Activated CD4-positive, alpha-beta memory T cell treated with anti-CD3 and anti-CD28 coated beads, Interleukin-2, amount 10 ng/mL, durations not matched to agents 7 days and 5 days (primary cell): ENCODE results near the gene CRBN. TPM values are rescaled to one million over a fixed set of nuclear protein-coding genes. Genes with fewer than 3 reads are reported as not detected.
A peak's percentile ranks its signal among the peaks of the same experiment; 100 is the strongest.

Experiments used
- CTCF ChIA-PET: fragments of 350-600 bp; sonication (Branson Sonifier 250); formaldehyde crosslinking; loops from one replicate; lab custom pipeline; 2021; ENCODE audit warnings: antibody characterized with exemption, inconsistent platforms; lab: Charles Lee
- POLR2A ChIA-PET: fragments of 350-600 bp; sonication (Branson Sonifier 250); formaldehyde crosslinking; loops from one replicate; lab custom pipeline; 2021; ENCODE audit warnings: antibody characterized with exemption; lab: Charles Lee
- DNase-seq: peaks from one replicate; pipeline ENCODE4 v3.0.0-alpha.2; 2020
- H3K27ac Mint-ChIP-seq: one replicate; pipeline ENCODE4 v1.8.0; 2021; ENCODE audit warnings: mild to moderate bottlenecking, mixed read lengths
- H3K27me3 Mint-ChIP-seq: one replicate; pipeline ENCODE4 v1.8.0; 2021; ENCODE audit warnings: mixed read lengths
- H3K36me3 Mint-ChIP-seq: one replicate; pipeline ENCODE4 v1.8.0; 2021; ENCODE audit warnings: low read depth, mixed read lengths
- H3K4me1 Mint-ChIP-seq: one replicate; pipeline ENCODE4 v1.8.0; 2021; ENCODE audit warnings: mixed read lengths
- H3K4me3 Mint-ChIP-seq: one replicate; pipeline ENCODE4 v1.8.0; 2021; ENCODE audit warnings: mild to moderate bottlenecking, mixed read lengths
- H3K9me3 Mint-ChIP-seq: one replicate; pipeline ENCODE4 v1.8.0; 2021; ENCODE audit warnings: mixed read lengths
- total RNA-seq, 2 experiments: library from RNA; stranded (reverse); gene quantifications; one replicate each; pipeline ENCODE4 v1.2.3, GENCODE V29; 2021

CRBN gene
- total RNA-seq, 2 experiments from 2014 or later, result 62.8 to 74.4 TPM

DNA sequence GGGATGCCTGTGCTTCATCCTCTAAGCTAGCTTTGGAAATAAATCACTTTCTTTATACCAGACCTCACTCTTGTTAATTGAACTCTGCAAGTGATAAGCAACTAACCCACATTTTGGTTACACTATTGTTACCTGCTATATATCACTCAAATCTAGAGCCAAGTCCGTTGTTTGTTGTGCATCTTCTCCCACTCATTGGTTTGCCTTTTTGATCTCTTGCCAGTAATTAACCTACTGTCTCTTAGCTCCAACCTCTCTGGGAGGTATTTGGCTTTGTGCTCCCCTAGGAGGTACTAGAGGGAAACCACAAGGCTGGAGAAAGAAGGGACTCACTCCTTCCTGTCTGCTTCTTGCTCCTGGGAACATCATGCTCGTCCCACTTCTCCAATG lies 12.8 kb upstream of the CRBN start:
- peak overlapping the region; percentile 60 for H3K27ac Mint-ChIP-seq
- peak overlapping the region; percentile 13 for H3K4me3 Mint-ChIP-seq
- H3K4me1 Mint-ChIP-seq, result peaks cover 28% of the 10 kb centered on the region
- ChIA-PET CTCF (interaction anchor here (0.8 to 2.5 kb wide), 4 partner anchors 8 to 21 kb away, joined by 3 to 17 read pairs (median 4); partner anchors contain the start of gene CRBN), POLR2A (interaction anchor here (1.2 to 1.5 kb wide), 4 partner anchors 13 to 1112 kb away, joined by 3 to 4 read pairs (median 3); partner anchors contain the start of gene CRBN)
- no peaks in the 10 kb centered on the region for H3K9me3 Mint-ChIP-seq
- no peaks in the 10 kb centered on the region for H3K27me3 Mint-ChIP-seq
- DNase-seq, result no peak
- H3K36me3 Mint-ChIP-seq, result no peaks in the 10 kb centered on the region

DNA sequence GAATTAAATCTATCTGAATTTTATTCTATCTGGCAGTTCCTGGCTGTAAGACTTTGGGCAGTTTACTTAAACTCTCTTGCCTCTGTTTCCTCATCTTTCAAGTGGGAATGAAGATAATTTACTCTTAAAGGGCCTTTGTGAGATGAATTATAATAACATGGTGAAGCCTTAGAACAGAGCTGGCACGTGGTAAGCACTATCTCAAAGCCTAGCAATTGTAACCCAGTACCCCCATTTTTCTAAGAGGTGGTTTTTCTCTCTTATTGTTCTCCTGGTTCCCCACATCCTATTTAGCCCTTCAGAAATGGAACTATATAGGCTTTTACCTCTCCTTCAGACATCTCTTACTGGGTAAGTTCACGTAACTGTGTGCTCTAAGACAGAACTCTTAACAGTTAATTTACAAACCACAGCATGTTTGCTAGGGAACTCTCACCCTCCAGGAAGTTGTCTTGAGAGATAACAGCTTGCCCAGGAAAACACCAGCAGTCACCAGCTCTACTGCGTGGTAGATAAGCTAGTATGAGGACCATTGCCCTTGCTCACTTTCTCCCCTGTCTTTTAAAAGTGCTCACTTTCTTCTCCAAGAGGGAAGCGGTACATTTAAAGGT lies 12.3 kb upstream of the CRBN start:
- ChIA-PET POLR2A (interaction anchor here (1.2 to 1.5 kb wide), 4 partner anchors 13 to 1112 kb away, joined by 3 to 4 read pairs (median 3); partner anchors contain the start of gene CRBN), CTCF (interaction anchor here (0.8 to 2.5 kb wide), 4 partner anchors 9 to 21 kb away, joined by 3 to 17 read pairs (median 4); partner anchors contain the start of gene CRBN)
- no peaks in the 10 kb centered on the region for H3K27me3 Mint-ChIP-seq
- peaks cover 28% of the 10 kb centered on the region for H3K4me1 Mint-ChIP-seq
- H3K27ac Mint-ChIP-seq, result peak overlapping the region; percentile 60
- H3K9me3 Mint-ChIP-seq, result no peaks in the 10 kb centered on the region
- peak overlapping the region; percentile 13 for H3K4me3 Mint-ChIP-seq
- no peaks in the 10 kb centered on the region for H3K36me3 Mint-ChIP-seq
- no peak for DNase-seq

DNA sequence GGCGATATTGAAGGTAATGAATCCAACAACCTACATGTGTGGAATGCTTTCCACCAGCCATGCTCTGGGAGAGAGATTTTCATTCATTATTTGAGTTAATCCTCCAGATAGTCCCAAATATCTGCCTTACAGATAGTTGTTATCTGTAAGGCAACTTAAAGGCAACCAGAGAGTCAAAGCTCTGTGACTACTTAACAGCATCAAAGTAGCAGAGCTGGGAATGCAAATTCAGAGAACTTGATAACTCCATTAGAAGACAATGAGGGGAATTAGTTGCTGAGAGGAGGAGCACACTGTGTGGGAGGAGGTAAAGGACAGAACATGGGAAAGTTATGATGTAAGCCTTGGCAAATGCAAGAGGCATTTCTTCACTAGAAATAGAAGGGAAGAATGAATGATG lies 10.5 kb upstream of the CRBN start:
- CTCF ChIA-PET, result no interaction called here
- Mint-ChIP-seq H3K9me3 (peaks cover 4% of the 10 kb centered on the region), H3K36me3 (no peaks in the 10 kb centered on the region), H3K27ac (no peak overlapping the region), H3K4me3 (no peak overlapping the region), H3K4me1 (peaks cover 26% of the 10 kb centered on the region), H3K27me3 (no peaks in the 10 kb centered on the region)
- POLR2A ChIA-PET, result interaction anchor here (1.4 kb wide), 1 partner anchor 11 kb away, joined by 3 read pairs; no protein-coding TSS in a partner anchor
- DNase-seq, result no peak

DNA sequence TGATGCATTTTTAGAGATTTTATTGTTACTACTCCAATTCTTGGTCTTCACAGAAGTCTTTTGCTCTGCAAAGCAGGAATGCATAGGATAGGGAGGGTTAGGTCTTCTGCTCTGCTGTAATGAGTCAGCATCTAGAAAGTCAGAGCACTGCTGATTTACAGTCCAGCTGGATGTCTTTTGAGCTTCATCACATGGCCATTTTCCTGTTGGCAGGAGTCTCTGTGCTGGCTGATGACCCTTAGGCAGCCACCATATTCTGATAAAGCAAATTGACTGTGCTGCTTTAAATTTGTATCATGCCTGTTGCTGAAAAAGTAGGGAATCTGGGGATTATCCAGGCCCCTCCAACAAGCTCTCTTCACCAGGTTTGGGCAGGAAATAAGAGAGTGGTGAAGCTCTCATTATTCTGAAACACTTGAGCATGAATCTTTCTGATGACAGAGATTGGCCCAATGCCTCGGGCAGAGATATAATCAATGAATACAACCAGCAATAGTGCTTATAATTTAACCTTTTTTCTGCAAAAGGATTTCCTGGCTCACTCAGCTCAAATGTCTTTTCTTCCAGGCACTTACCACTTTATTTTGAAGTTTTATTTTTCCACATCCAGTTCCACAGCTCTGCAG lies 9.7 kb upstream of the CRBN start:
- Mint-ChIP-seq H3K27ac (no peak overlapping the region), H3K36me3 (no peaks in the 10 kb centered on the region), H3K4me1 (peaks cover 26% of the 10 kb centered on the region), H3K9me3 (peaks cover 4% of the 10 kb centered on the region), H3K27me3 (peaks cover 2% of the 10 kb centered on the region), H3K4me3 (no peak overlapping the region)
- ChIA-PET CTCF (no interaction called here), POLR2A (interaction anchor here (0.7 to 1.0 kb wide), 2 partner anchors 10 to 12 kb away, joined by 3 read pairs; no protein-coding TSS in a partner anchor)
- no peak for DNase-seq

DNA sequence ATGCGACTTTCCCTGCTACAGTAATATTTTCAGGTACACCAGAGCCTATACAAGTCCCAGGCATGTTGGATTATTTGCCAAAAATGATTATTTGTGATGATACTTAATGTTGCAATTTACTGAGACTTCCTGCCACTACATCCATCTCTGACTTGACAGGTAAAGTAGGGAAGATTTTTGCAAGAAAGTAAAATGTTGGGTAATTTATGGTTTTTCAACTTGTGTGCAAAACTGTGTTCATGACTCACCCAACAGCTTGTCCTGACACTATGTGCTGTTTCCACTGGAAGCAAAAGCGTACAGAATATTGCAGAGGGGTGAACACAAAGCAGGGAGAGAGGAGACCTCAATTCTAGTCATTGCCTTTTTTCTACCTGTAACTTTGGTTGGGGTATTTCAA lies 5.4 kb upstream of the CRBN start:
- ChIA-PET CTCF (no interaction called here), POLR2A (no interaction called here)
- Mint-ChIP-seq H3K27ac (no peak overlapping the region), H3K4me1 (peaks cover 9% of the 10 kb centered on the region), H3K4me3 (no peak overlapping the region), H3K27me3 (peaks cover 9% of the 10 kb centered on the region), H3K9me3 (peaks cover 4% of the 10 kb centered on the region), H3K36me3 (no peaks in the 10 kb centered on the region)
- no peak for DNase-seq

DNA sequence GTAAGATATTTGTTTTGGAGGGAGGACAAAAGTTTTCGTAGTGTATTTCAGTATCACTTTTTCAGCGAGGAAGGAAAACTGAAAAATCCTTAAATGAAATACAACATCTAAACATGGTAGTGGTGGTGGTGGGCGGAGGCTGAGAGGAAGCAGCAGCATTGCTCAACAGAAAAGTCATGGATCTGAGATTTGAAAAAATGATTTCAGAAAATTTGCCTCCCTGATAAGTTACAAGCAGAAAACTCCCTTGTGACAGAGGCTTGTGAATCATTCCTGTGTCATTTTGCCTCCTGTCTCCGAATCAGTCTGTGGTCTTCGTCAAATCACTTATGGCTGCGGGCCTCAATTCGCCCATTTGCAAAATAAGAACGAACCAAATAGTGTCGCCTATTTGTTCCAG lies 965 bp upstream of the CRBN start:
- ChIA-PET CTCF (interaction anchor here (0.6 kb wide), 1 partner anchor 750 kb away, joined by 3 read pairs; no protein-coding TSS in a partner anchor), POLR2A (no interaction called here)
- Mint-ChIP-seq H3K4me3 (no peak overlapping the region), H3K9me3 (no peaks in the 10 kb centered on the region), H3K27ac (no peak overlapping the region), H3K4me1 (peaks cover 40% of the 10 kb centered on the region), H3K36me3 (peaks cover 22% of the 10 kb centered on the region), H3K27me3 (peaks cover 9% of the 10 kb centered on the region)
- no peak for DNase-seq

DNA sequence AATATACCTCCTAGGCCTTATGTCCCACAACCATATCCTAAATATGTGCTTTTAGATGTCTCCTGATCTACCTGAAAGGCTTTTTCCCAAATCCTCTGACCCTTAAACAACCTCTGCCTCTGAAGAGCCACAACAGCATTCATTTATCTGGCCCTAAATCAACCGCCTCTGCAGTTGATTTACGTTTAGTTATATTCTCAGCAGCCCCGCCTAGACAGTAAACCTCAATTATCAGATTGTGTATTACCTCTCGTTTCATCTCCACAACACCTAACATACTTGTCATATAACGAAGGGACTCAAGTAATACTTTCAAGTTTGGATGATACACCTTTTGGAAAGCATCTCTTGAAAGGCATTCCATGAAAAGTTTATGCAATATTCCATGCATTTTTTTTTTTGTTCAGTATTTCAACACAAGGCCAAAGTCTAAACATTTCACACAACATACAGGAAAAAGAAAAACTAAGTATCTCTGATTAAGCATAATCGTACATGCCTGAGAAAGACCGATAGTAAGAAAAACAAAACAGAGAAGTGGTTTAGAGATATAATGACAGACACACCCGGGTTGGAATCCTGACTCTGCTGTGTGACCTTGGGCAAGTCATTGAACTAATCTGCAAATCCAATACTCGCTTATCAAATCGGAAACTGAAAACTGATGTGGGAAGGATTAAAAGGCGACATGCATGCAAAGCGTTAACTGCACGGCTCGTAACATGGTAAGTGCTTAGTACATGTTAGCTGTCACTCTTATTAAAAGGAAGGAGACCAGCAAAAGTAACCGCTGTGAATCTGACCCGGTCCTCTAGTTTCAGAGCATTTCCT lies 778 bp downstream of the CRBN start:
- DNase-seq, result no peak
- H3K27ac Mint-ChIP-seq, result peak overlapping the region; percentile 91
- peaks cover 53% of the 10 kb centered on the region for H3K4me1 Mint-ChIP-seq
- H3K27me3 Mint-ChIP-seq, result peaks cover 2% of the 10 kb centered on the region
- peaks cover 38% of the 10 kb centered on the region for H3K36me3 Mint-ChIP-seq
- ChIA-PET CTCF (interaction anchor here (1.0 to 1.2 kb wide), 4 partner anchors 8 to 161 kb away, joined by 3 to 7 read pairs (median 4); no protein-coding TSS in a partner anchor), POLR2A (interaction anchor here (0.7 to 1.2 kb wide), 8 partner anchors 9 to 1126 kb away, joined by 3 to 5 read pairs (median 3); no protein-coding TSS in a partner anchor)
- H3K9me3 Mint-ChIP-seq, result no peaks in the 10 kb centered on the region
- peak overlapping the region; percentile 99 for H3K4me3 Mint-ChIP-seq

DNA sequence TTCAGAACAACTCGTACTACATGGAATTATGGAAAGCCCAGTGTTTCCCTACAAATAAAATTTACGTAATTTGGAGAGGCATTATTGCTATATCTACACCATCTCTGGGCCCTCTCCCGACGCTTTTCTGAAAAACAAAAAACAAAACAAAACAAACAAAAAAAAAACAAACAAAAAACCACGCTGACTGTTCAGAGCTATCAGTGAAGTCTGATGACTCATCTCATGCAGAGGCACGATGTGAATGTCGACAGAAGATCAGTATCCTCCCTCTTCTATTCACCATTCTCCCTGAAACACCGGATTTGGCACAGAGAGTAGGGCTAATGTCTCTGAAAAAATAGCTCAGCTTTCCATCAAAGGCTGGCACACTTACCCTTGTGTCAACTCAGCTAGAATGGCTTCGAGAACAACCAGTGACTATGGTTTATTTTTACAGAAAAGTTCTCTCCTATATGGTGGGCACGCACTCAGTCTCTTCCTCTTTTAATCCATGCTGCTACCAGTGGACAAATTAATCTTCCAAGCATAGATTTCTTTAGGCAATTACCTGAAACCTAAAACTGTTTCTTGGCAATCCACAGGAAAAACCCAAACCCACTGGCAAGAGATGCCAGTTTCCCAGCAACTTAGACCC lies 1.5 kb downstream of the CRBN start:
- CTCF ChIA-PET, result interaction anchor here (1.2 kb wide), 1 partner anchor 23 kb away, joined by 4 read pairs; no protein-coding TSS in a partner anchor
- no peaks in the 10 kb centered on the region for H3K27me3 Mint-ChIP-seq
- H3K9me3 Mint-ChIP-seq, result no peaks in the 10 kb centered on the region

DNA sequence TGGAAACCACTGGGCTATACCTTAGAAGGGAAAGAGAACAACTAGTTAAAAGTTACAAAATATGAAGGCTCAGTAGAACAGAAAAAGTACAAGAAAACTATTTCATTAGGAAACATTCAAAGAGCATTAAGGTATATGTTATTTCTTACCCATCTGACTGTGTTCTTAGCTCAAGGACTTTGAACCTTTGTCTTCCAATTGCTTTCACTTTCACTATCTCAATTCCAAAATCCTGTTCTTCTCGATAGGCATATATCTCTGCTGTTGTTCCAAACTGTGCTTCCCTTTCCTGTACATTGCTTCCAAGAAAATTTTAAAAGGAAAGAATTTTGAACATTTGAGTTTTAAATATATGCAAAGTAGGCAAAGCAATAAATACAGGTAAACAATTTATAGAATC lies 6.9 kb downstream of the CRBN start:
- peak overlapping the region; percentile 77 for H3K4me3 Mint-ChIP-seq
- peak overlapping the region; percentile 89 for H3K27ac Mint-ChIP-seq
- ChIA-PET CTCF (interaction anchor here (1.0 to 3.4 kb wide), 7 partner anchors 11 to 45 kb away, joined by 3 to 13 read pairs (median 5); no protein-coding TSS in a partner anchor), POLR2A (interaction anchor here (0.9 to 2.4 kb wide), 8 partner anchors 8 to 46 kb away, joined by 3 to 9 read pairs (median 3); partner anchors contain the start of gene TRNT1)
- H3K27me3 Mint-ChIP-seq, result no peaks in the 10 kb centered on the region
- peaks cover 63% of the 10 kb centered on the region for H3K4me1 Mint-ChIP-seq
- no peaks in the 10 kb centered on the region for H3K9me3 Mint-ChIP-seq
- peaks cover 75% of the 10 kb centered on the region for H3K36me3 Mint-ChIP-seq
- DNase-seq, result no peak

More for the DNA sequence above, 1.5 kb downstream of the CRBN start:
- Mint-ChIP-seq H3K36me3 (peaks cover 45% of the 10 kb centered on the region), H3K4me1 (peaks cover 59% of the 10 kb centered on the region), H3K4me3 (peak overlapping the region; percentile 99), H3K27ac (peak overlapping the region; percentile 91)
- DNase-seq, result no peak
- POLR2A ChIA-PET, result interaction anchor here (0.9 to 1.3 kb wide), 2 partner anchors 11 to 51 kb away, joined by 3 to 4 read pairs; no protein-coding TSS in a partner anchor

DNA sequence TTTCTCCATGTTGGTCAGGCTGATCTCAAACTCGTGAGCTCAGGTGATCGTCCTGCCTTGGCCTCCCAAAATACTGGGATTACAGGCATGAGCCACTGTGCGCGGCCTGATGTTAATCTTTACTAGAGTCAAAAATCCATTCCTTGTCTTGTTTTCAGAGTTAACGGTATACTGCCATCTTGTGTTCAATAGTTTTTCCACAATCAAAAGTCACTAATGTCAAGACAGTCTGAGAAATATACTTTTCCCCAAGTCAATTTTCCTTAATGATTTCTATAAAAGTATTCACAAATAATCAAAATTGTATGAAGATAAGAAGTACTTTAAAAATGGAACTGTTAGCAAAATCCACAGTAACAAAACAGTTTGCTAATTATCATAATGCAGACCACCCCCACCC lies 8.5 kb downstream of the CRBN start:
- peak overlapping the region; percentile 45 for H3K27ac Mint-ChIP-seq
- ChIA-PET CTCF (interaction anchor here (0.6 to 3.4 kb wide), 10 partner anchors 8 to 121 kb away, joined by 3 to 13 read pairs (median 3); partner anchors contain the start of gene CRBN), POLR2A (no interaction called here)
- H3K4me1 Mint-ChIP-seq, result peaks cover 55% of the 10 kb centered on the region
- H3K27me3 Mint-ChIP-seq, result no peaks in the 10 kb centered on the region
- H3K9me3 Mint-ChIP-seq, result no peaks in the 10 kb centered on the region
- no peak for DNase-seq
- H3K4me3 Mint-ChIP-seq, result no peak overlapping the region
- peaks cover 78% of the 10 kb centered on the region for H3K36me3 Mint-ChIP-seq

DNA sequence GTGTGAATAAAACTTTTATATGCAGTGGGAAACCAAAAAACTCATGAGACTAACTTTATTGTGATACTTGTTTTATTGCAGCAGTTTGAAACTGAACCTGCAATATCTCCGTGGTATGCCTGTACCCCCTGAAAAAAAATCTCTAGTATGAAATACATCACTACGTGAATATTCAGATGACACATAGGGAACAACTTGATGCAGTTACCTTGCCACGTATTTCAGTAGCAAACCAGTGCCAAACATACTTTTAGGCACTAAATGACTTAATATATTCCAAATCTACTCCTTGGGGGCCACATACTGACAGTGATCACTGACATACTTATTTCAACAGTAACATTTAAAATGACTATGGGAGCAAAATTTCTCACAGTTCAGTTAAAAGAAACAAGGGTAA lies 13.8 kb downstream of the CRBN start:
- no peak for DNase-seq
- Mint-ChIP-seq H3K27me3 (no peaks in the 10 kb centered on the region), H3K27ac (no peak overlapping the region), H3K4me3 (no peak overlapping the region), H3K36me3 (peaks cover 69% of the 10 kb centered on the region), H3K9me3 (no peaks in the 10 kb centered on the region), H3K4me1 (peaks cover 18% of the 10 kb centered on the region)
- CTCF ChIA-PET, result no interaction called here
- POLR2A ChIA-PET, result no interaction called here

DNA sequence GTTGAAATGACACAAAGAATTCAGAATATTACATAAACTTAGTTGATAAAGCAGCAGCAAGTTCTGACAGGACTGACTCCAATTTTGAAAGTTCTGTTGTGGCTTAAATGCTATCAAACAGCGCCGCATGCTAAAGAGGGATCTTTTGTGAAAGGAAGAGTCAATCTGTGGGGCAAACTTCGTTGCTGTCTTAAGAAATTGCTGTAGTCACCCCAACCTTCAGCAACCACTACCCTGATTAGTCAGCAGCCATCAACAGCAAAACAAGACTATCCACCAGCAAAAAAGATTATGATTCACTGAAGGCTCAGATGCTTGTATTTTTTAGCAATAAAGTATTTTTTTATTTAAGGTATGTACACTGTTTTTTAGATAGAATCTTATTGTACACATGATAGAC lies 14.2 kb downstream of the CRBN start:
- Mint-ChIP-seq H3K36me3 (peaks cover 66% of the 10 kb centered on the region), H3K9me3 (no peaks in the 10 kb centered on the region), H3K27ac (peak overlapping the region; percentile 37), H3K4me3 (no peak overlapping the region), H3K27me3 (no peaks in the 10 kb centered on the region), H3K4me1 (peaks cover 17% of the 10 kb centered on the region)
- no peak for DNase-seq
- POLR2A ChIA-PET, result no interaction called here
- CTCF ChIA-PET, result no interaction called here
